ENCODE measurements around the gene EAPP.

DNA sequence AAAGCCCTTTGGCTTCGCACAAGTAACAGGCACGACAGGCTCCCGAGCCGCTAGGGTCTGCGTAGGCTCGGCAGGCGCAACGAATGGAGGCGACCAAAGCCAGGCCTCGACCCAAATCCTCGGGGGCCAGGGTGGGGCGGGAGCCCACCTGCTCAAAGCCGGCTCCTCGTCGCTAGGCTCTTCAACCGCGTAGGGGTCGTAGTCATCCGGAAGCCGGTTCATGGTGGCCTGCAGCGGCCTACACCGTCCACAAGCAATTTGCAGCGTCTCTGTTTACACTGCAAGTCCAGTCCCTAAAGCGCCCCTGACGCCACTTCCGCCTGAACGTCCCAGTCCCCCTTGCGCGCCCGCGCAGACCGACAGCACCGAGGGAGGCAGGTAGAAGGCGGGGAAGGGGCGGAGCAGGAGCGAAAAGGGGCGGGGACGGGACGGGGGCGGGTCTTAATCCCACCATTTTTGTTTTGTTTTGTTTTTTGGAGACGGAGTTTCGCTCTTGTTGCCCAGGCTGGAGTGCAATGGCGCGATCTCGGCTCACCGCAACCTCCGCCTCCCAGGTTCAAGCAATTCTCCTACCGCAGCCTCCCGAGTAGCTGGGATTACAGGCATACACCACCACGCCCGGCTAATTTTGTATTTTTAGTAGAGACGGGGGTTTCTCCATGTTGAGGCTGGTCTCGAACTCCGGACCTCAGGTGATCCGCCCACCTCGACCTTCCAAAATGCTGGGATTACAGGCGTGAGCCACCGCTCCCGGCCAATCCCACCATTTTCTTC lies at the start of gene EAPP:
- TF ChIP-seq POU2F2 (IDR thresholded peaks at IDR 0.05; ENCODE audit: low read depth, low read length) = no peak
- peak; percentile 88 for TF ChIP-seq POLR2A (IDR thresholded peaks at IDR 0.05; ENCODE audit: low read depth, low read length)
- TF ChIP-seq POLR2AphosphoS5 (IDR thresholded peaks at IDR 0.05; ENCODE audit: low read depth, low read length) = peak; percentile 70; the same call in 1 of the 2 replicates
- peak; percentile 46; the same call in 1 of the 2 replicates for TF ChIP-seq TAF1 (IDR thresholded peaks at IDR 0.05; ENCODE audit: low read depth, low read length)
- TF ChIP-seq SPI1 (IDR thresholded peaks at IDR 0.05; ENCODE audit: low read depth, low read length) = peak; percentile 58
- TF ChIP-seq PAX5 (IDR thresholded peaks at IDR 0.05; ENCODE audit: insufficient read depth, low read length, severe bottlenecking) = no peak
